HepG2 (cell line): ENCODE measurements around the gene LAMA5. TPM values are rescaled to one million over a fixed set of nuclear protein-coding genes. Genes with fewer than 3 reads are reported as not detected.

Experiments used
- CCDC6 ChIP-seq: sonication (generic); formaldehyde crosslinking; IDR thresholded peaks from 2 replicates; pipeline ENCODE4 v1.8.1; 2022; ENCODE audit warnings: mild to moderate bottlenecking, missing genetic modification reagents, moderate library complexity
- FOXC1 ChIP-seq: sonication (generic); formaldehyde crosslinking; IDR thresholded peaks from 2 replicates; pipeline ENCODE4 v1.8.0; 2022; ENCODE audit warnings: mild to moderate bottlenecking, missing genetic modification reagents, borderline replicate concordance
- KDM5A ChIP-seq: fragments of 200-600 bp; sonication (generic); IDR thresholded peaks from 2 replicates; pipeline ENCODE4 v1.7.0; 2018; ENCODE audit warnings: antibody characterized with exemption, mild to moderate bottlenecking, low read length, borderline replicate concordance
- MEIS2 ChIP-seq: sonication (generic); formaldehyde crosslinking; IDR thresholded peaks from 2 replicates; pipeline ENCODE4 v1.9.0; 2021; ENCODE audit warnings: mild to moderate bottlenecking, missing genetic modification reagents
- MTA3 ChIP-seq: sonication (generic); formaldehyde crosslinking; IDR thresholded peaks from 2 replicates; pipeline ENCODE4 v1.4.0; 2020; ENCODE audit warnings: missing genetic modification reagents
- NFATC3 ChIP-seq: sonication (generic); formaldehyde crosslinking; IDR thresholded peaks from 2 replicates; pipeline ENCODE4 v1.5.1; 2020; ENCODE audit warnings: mild to moderate bottlenecking, missing genetic modification reagents
- SIX4 ChIP-seq: sonication (generic); formaldehyde crosslinking; IDR thresholded peaks from 2 replicates; pipeline ENCODE4 v1.4.0; 2020; ENCODE audit warnings: missing genetic modification reagents
- SNAPC2 ChIP-seq: sonication (generic); formaldehyde crosslinking; IDR thresholded peaks from 2 replicates; pipeline ENCODE4 v1.8.1; 2022; ENCODE audit warnings: mild to moderate bottlenecking, missing genetic modification reagents
- SP1 ChIP-seq, 2 experiments: fragments of 450-650 bp in 1 of 2; sonication (generic) in 1 of 2; formaldehyde crosslinking in 1 of 2; IDR thresholded peaks; 2 replicates each; pipeline versions ENCODE4 v1.4.0 to v1.6.1; 2016 to 2020; ENCODE audit warnings: missing genetic modification reagents in 1 of 2
- ZFAT ChIP-seq: sonication (generic); formaldehyde crosslinking; conservative IDR thresholded peaks from 2 replicates; pipeline ENCODE4 v1.8.1; 2023; ENCODE audit warnings: missing genetic modification reagents, inconsistent platforms
- ZFP36 ChIP-seq: fragments of 150-350 bp; IDR thresholded peaks from 2 replicates; pipeline ENCODE4 v1.6.1; 2018; ENCODE audit warnings: borderline replicate concordance, low read length, low read depth; ENCODE audit not compliant: partially characterized antibody
- ZNF251 ChIP-seq: sonication (generic); formaldehyde crosslinking; IDR thresholded peaks from 2 replicates; pipeline ENCODE4 v1.9.0; 2021; ENCODE audit warnings: mild to moderate bottlenecking, missing genetic modification reagents
- ZNF263 ChIP-seq: sonication (generic); formaldehyde crosslinking; IDR thresholded peaks from 2 replicates; pipeline ENCODE4 v1.4.0; 2020; ENCODE audit warnings: missing genetic modification reagents
- ZNF282 ChIP-seq: fragments of 450-650 bp; IDR thresholded peaks from 2 replicates; pipeline ENCODE4 v1.6.1; 2018; ENCODE audit not compliant: partially characterized antibody
- ZNF317 ChIP-seq: sonication (generic); formaldehyde crosslinking; IDR thresholded peaks from 2 replicates; pipeline ENCODE4 v1.5.0; 2020; ENCODE audit warnings: mild to moderate bottlenecking, missing genetic modification reagents
- ZNF354B ChIP-seq: sonication (generic); formaldehyde crosslinking; IDR thresholded peaks from 2 replicates; pipeline ENCODE4 v1.8.0; 2022; ENCODE audit warnings: mild to moderate bottlenecking, missing genetic modification reagents
- ZNF570 ChIP-seq: sonication (generic); formaldehyde crosslinking; IDR thresholded peaks from 2 replicates; pipeline ENCODE4 v1.4.0; 2020; ENCODE audit warnings: mild to moderate bottlenecking, missing genetic modification reagents, borderline replicate concordance
- ZNF879 ChIP-seq: sonication (generic); formaldehyde crosslinking; IDR thresholded peaks from 2 replicates; pipeline ENCODE4 v1.8.1; 2023; ENCODE audit warnings: missing genetic modification reagents
- polyA plus RNA-seq, 8 experiments: library from polyadenylated mRNA; depleted of rRNA in 3 of 8; stranded (reverse) in 7 of 8; unstranded in 1 of 8; fragments of >200 nt; fragmentation: Illumina TruSeq in 4 of 8; extraction: Trizol in 4 of 8; gene quantifications; 2 replicates each; pipeline versions ENCODE4 v1.2.1 to v1.2.3, GENCODE V29; 2011 to 2016; ENCODE audit warnings: low read depth in 4 of 8, missing spikeins in 1 of 8, mixed read lengths in 1 of 8; ENCODE audit not compliant: insufficient read depth in 1 of 8
- total RNA-seq, 5 experiments: library from RNA; depleted of rRNA; stranded (reverse); fragments of >200 nt; fragmentation: Illumina TruSeq; extraction: Trizol; gene quantifications; 2 replicates each; pipeline ENCODE4 v1.2.3, GENCODE V29; 2016; ENCODE audit warnings: low read depth in 1 of 5
- TF ChIP-seq, protein P1 (sequence below): sonication (generic); formaldehyde crosslinking; conservative IDR thresholded peaks from 2 replicates; pipeline ENCODE4 v1.8.0; 2022; ENCODE audit warnings: missing genetic modification reagents
- TF ChIP-seq, protein P2 (sequence below): sonication (generic); formaldehyde crosslinking; IDR thresholded peaks from 2 replicates; pipeline ENCODE4 v1.8.1; 2023; ENCODE audit warnings: missing genetic modification reagents, inconsistent platforms, borderline replicate concordance
- TF ChIP-seq, protein P3 (sequence below): sonication (generic); formaldehyde crosslinking; conservative IDR thresholded peaks from 2 replicates; pipeline ENCODE4 v1.5.0; 2020; ENCODE audit warnings: missing genetic modification reagents

LAMA5 gene
- total and polyA plus RNA-seq, 2 of the 13 experiments (the other 11 are each of a cell fraction or from before 2014, with no cell fraction given): 21.0 to 44.7 TPM

DNA sequence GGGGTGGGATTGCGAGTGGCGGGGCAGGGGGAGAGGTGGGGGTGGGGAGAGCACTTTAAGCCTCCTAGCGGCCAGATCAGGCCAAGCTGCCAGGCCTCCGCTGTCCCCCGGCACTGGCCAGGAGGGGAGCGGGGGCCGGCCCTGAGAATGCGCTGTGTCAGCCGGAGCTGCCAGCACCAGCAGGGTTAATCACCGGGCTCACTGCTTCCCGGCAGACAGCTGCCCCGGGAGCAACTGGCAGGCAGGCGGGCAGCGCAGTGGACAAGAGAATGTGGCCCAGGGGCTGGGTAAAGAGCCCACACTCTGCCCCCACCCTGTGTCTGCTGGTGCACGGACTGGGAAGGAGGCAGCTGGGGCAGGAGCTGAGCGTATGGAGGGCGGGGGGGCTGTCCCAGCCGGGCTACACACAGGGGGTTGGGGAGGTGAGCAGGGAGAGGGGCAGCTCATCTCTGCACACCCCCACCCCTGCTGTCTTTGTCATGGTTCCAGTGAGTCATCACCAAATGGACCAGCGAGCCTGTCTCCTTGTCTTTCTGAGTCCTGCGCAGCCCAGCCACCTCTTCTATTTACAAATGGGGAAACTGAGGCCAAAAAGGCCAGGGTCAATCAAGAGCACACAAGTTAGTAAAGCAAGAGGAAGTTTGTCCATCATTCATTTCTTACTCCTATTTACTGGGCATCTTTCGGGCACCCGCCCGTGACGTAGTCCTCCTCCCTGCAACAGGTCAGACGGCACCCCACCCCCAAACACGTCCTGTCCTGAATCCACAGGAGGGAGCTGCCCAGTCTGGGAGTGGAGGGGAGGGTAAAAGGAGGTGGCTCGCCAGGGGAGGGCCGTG lies 2.1 kb upstream of the LAMA5 start (continued):
- TF ChIP-seq, protein P1, sequence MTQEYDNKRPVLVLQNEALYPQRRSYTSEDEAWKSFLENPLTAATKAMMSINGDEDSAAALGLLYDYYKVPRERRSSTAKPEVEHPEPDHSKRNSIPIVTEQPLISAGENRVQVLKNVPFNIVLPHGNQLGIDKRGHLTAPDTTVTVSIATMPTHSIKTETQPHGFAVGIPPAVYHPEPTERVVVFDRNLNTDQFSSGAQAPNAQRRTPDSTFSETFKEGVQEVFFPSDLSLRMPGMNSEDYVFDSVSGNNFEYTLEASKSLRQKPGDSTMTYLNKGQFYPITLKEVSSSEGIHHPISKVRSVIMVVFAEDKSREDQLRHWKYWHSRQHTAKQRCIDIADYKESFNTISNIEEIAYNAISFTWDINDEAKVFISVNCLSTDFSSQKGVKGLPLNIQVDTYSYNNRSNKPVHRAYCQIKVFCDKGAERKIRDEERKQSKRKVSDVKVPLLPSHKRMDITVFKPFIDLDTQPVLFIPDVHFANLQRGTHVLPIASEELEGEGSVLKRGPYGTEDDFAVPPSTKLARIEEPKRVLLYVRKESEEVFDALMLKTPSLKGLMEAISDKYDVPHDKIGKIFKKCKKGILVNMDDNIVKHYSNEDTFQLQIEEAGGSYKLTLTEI: no peak
- TF ChIP-seq ZNF354B (CRISPR knock-in tag) (no peak), MEIS2 (CRISPR knock-in tag) (peak; percentile 71; the same call in 1 of the 2 replicates), CCDC6 (CRISPR knock-in tag) (0 out of 2 replicates have a peak, but pooled peaks have one; percentile 62), KDM5A (no peak), ZNF251 (CRISPR knock-in tag) (no peak), ZNF282 (no peak), ZNF879 (CRISPR knock-in tag) (0 out of 2 replicates have a peak, but pooled peaks have one; percentile 59), ZNF570 (CRISPR knock-in tag) (no peak), NFATC3 (CRISPR knock-in tag) (0 out of 2 replicates have a peak, but pooled peaks have one; percentile 35), SIX4 (CRISPR knock-in tag) (no peak), ZFAT (CRISPR knock-in tag) (no peak), ZFP36 (no peak), MTA3 (no peak), ZNF317 (CRISPR knock-in tag) (0 out of 2 replicates have a peak, but pooled peaks have one; percentile 5), FOXC1 (no peak), SNAPC2 (CRISPR knock-in tag) (0 out of 2 replicates have a peak, but pooled peaks have one; percentile 1), SP1 (IDR thresholded peaks at IDR 0.05) (no peak), SP1 (CRISPR knock-in tag; IDR thresholded peaks at IDR 0.05) (no peak; the same call in 1 of the 2 replicates), ZNF263 (CRISPR knock-in tag) (no peak)
- TF ChIP-seq, protein P2, sequence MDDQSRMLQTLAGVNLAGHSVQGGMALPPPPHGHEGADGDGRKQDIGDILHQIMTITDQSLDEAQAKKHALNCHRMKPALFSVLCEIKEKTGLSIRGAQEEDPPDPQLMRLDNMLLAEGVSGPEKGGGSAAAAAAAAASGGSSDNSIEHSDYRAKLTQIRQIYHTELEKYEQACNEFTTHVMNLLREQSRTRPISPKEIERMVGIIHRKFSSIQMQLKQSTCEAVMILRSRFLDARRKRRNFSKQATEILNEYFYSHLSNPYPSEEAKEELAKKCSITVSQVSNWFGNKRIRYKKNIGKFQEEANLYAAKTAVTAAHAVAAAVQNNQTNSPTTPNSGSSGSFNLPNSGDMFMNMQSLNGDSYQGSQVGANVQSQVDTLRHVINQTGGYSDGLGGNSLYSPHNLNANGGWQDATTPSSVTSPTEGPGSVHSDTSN (CRISPR knock-in tag): no peak
- TF ChIP-seq, protein P3, sequence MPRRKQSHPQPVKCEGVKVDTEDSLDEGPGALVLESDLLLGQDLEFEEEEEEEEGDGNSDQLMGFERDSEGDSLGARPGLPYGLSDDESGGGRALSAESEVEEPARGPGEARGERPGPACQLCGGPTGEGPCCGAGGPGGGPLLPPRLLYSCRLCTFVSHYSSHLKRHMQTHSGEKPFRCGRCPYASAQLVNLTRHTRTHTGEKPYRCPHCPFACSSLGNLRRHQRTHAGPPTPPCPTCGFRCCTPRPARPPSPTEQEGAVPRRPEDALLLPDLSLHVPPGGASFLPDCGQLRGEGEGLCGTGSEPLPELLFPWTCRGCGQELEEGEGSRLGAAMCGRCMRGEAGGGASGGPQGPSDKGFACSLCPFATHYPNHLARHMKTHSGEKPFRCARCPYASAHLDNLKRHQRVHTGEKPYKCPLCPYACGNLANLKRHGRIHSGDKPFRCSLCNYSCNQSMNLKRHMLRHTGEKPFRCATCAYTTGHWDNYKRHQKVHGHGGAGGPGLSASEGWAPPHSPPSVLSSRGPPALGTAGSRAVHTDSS (CRISPR knock-in tag): no peak
